ENCODE data around the gene WDR45B. TPM values are rescaled to one million over a fixed set of nuclear protein-coding genes. Genes with fewer than 3 reads are reported as not detected.

The WDR45B gene
- total RNA-seq, 1 donor from 2014 or later: 74.0 TPM

- Mint-ChIP-seq H3K27ac (no peak overlapping the region), H3K27me3 (no peaks in the 10 kb centered on the region), H3K9me3 (no peaks in the 10 kb centered on the region), H3K36me3 (peaks cover 30% of the 10 kb centered on the region), H3K4me1 (ENCODE audit: unreplicated experiment) (no peaks in the 10 kb centered on the region), H3K4me3 (no peak overlapping the region)
- TF ChIP-seq CTCF (conservative IDR thresholded peaks at IDR 0.05): no peak
- no peak for DNase-seq (ENCODE audit: extremely low spot score, unreplicated experiment)
Observed at GRCh38 chr17:82600731-82601446, 47.4 kb downstream of the WDR45B start.

DNA sequence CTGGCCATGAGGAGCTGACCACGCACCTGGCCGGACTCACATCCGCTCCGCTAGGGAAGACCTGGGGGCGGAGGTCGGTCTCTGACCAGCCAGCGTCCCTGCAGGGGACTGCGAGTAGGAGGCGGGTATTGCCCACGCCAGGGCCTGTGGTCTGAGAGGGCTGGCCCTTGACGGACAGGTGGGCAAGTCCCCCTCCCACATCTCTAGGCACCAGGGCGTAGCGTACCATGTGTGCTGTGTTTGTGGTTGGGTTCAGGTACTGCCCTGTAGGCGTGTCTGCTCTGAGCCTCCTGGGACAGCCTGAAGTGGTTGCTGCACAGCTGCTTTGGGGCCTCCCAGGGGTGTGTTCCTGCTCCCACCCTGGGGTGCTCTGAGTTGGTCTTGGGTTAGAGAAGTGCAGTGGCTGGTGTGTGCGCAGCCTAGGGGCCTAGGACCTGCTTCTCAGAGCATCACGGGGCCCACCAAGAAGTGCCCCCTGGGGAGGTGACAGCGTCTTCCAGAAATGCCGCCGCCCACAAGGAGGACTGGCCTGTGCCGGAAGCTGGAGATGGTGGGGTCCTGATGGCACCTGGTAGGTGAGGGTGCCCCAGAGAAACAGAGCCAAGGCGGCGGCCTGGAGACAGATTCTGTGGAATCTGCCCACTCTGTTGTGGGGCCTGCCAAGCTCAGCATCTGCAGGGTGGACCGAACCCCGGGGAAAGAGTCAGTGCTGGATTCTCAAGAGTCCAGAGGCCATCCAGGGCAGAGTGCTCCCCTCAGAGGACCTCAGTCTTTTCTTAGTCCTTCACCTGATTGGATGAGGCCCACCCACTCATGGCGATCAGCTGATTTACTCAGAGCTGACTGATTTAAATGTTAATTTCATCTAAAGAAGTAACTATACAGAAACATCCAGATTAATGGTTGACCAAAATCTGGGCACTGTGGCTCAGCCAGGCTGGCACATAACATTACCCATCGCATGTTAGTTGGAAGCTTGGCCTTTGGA lies 48.3 kb downstream of the WDR45B start:
- no peaks in the 10 kb centered on the region for H3K9me3 Mint-ChIP-seq
- no peaks in the 10 kb centered on the region for H3K4me1 Mint-ChIP-seq (ENCODE audit: unreplicated experiment)
- no peak overlapping the region for H3K27ac Mint-ChIP-seq
- DNase-seq (ENCODE audit: extremely low spot score, unreplicated experiment): no peak
- no peak for TF ChIP-seq CTCF (conservative IDR thresholded peaks at IDR 0.05)
- no peaks in the 10 kb centered on the region for H3K27me3 Mint-ChIP-seq
- peaks cover 22% of the 10 kb centered on the region for H3K36me3 Mint-ChIP-seq
- no peak overlapping the region for H3K4me3 Mint-ChIP-seq

- DNase-seq (ENCODE audit: extremely low spot score, unreplicated experiment): no peak
Observed at GRCh38 chr17:82598256-82599119, 49.8 kb downstream of the WDR45B start.

DNA sequence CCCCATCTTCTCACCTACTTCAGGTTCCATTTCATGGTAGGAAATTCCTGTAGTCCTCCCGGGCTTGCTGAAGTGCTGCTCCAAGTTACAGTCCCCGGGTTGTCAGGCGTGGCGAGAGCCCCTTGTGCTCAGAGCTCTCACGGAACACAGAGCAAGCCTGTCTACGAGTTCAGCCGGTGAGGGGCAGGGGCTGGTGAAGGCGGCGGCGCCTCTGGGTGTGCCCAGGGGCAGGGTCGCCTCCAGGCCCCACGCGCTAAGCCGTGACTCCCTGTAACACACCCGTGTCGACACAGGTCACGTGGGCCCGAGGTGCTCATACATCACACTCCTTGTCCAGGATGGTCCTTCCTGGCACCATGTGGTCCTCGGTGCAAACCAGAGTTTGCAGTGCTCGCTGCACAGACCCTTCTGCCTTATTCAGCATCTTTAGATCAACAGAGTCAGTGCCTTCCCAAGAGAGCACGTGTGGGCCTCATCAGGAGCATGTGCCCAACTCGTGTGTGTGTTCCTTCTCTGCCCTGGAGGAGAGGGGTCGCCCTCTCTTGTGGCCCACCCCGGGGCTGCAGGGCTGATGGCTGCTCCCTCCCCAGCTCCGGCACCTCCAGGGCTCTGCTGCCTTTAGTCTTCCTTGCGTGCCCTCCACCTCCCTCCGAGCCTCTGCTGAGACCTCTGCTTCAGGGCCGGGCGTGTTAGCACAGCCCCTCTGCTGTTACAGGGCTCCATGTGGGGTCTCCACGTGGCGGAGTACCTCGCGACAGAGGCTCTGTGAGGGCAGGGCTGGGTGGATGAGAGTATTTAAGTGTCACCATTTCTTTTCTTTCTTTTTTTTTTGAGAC lies 51.2 kb downstream of the WDR45B start:
- Mint-ChIP-seq H3K27me3 (no peaks in the 10 kb centered on the region), H3K4me1 (ENCODE audit: unreplicated experiment) (peaks cover 11% of the 10 kb centered on the region), H3K27ac (no peak overlapping the region), H3K4me3 (no peak overlapping the region), H3K36me3 (peaks cover 7% of the 10 kb centered on the region), H3K9me3 (no peaks in the 10 kb centered on the region)
- no peak for TF ChIP-seq CTCF (conservative IDR thresholded peaks at IDR 0.05)
- no peak for DNase-seq (ENCODE audit: extremely low spot score, unreplicated experiment)

More at GRCh38 chr17:82598256-82599119, 49.8 kb downstream of the WDR45B start:
- Mint-ChIP-seq H3K4me3 (no peak overlapping the region), H3K4me1 (ENCODE audit: unreplicated experiment) (peaks cover 2% of the 10 kb centered on the region), H3K9me3 (no peaks in the 10 kb centered on the region), H3K27me3 (no peaks in the 10 kb centered on the region), H3K36me3 (peaks cover 17% of the 10 kb centered on the region), H3K27ac (no peak overlapping the region)
- TF ChIP-seq CTCF (conservative IDR thresholded peaks at IDR 0.05): no peak

Measured in type B pancreatic cell (in vitro differentiated cells).